Caco-2 (cell line): Measurements from ENCODE around the gene PLAGL1. TPM values are rescaled to one million over a fixed set of nuclear protein-coding genes. Genes with fewer than 3 reads are reported as not detected.

ENCODE experiments used
- BruUV-seq: library from RNA; stranded (reverse); fragments of 400-500 nt; replicated peaks from 2 replicates; lab custom pipeline; 2021; lab: Mats Ljungman, UMichigan
- CTCF ChIA-PET: fragments of 300-600 bp; sonication (Branson Sonifier 250); formaldehyde crosslinking; loops from one replicate; lab custom pipeline; 2022; ENCODE audit warnings: antibody characterized with exemption; lab: Charles Lee
- POLR2A ChIA-PET: fragments of 300-600 bp; sonication (Branson Sonifier 250); formaldehyde crosslinking; loops from one replicate; lab custom pipeline; 2022; ENCODE audit warnings: antibody characterized with exemption; lab: Charles Lee
- DNase-seq, 2 experiments: peaks; one replicate each; pipeline versions ENCODE4 v3.0.0 to v3.0.0-alpha.2; 2020 to 2022
- H3K27me3 ChIP-seq: replicated peaks from 2 replicates; pipeline ENCODE4 v1.6.0; 2011; ENCODE audit warnings: low read length; ENCODE audit not compliant: control insufficient read depth, insufficient read depth
- H3K36me3 ChIP-seq: 2 replicates; pipeline ENCODE4 v1.5.1; 2011; ENCODE audit warnings: low read length; ENCODE audit not compliant: control insufficient read depth, insufficient read depth
- H3K4me1 ChIP-seq: fragments of 250-450 bp; sonication (Bioruptor Pico); 2 replicates; pipeline ENCODE4 v1.5.1; 2020; ENCODE audit warnings: mild to moderate bottlenecking
- H3K4me3 ChIP-seq: 2 replicates; pipeline ENCODE4 v1.5.1; 2011; ENCODE audit warnings: low read depth, mild to moderate bottlenecking, control low read depth, low read length
- H3K9me3 ChIP-seq: fragments of 250-450 bp; sonication (Bioruptor Pico); 2 replicates; pipeline ENCODE4 v1.5.1; 2020; ENCODE audit warnings: mild to moderate bottlenecking, moderate library complexity
- H3K27ac Mint-ChIP-seq: one replicate; pipeline ENCODE4 v1.8.0; 2022; ENCODE audit warnings: mixed read lengths; ENCODE audit not compliant: unreplicated experiment
- H3K27me3 Mint-ChIP-seq: one replicate; pipeline ENCODE4 v1.8.0; 2022; ENCODE audit warnings: mixed read lengths; ENCODE audit not compliant: insufficient read depth, unreplicated experiment
- H3K36me3 Mint-ChIP-seq: one replicate; pipeline ENCODE4 v1.8.0; 2022; ENCODE audit warnings: mild to moderate bottlenecking, mixed read lengths; ENCODE audit not compliant: insufficient read depth, unreplicated experiment
- H3K4me1 Mint-ChIP-seq: one replicate; pipeline ENCODE4 v1.8.0; 2022; ENCODE audit warnings: low read depth, mixed read lengths; ENCODE audit not compliant: unreplicated experiment
- H3K4me3 Mint-ChIP-seq: one replicate; pipeline ENCODE4 v1.8.0; 2022; ENCODE audit warnings: mild to moderate bottlenecking, moderate library complexity, mixed read lengths; ENCODE audit not compliant: unreplicated experiment
- H3K9me3 Mint-ChIP-seq: one replicate; pipeline ENCODE4 v1.8.0; 2022; ENCODE audit warnings: mixed read lengths; ENCODE audit not compliant: unreplicated experiment
- CTCF ChIP-seq, 2 experiments: fragments of 200-600 bp in 1 of 2; IDR thresholded peaks; 1 replicate in 1 of 2; 2 replicates in 1 of 2; pipeline versions ENCODE4 v1.5.1 to v1.8.0; 2011 to 2022; ENCODE audit warnings: antibody characterized with exemption in 1 of 2, control low read depth in 1 of 2, inconsistent platforms in 1 of 2, low read depth in 1 of 2, low read length in 1 of 2, mild to moderate bottlenecking in 1 of 2, moderate library complexity in 1 of 2; ENCODE audit not compliant: insufficient read depth in 1 of 2, severe bottlenecking in 1 of 2, unreplicated experiment in 1 of 2
- intact Hi-C: fragments of 100-400 bp; cut with micrococcal nuclease; formaldehyde crosslinking; loops from one replicate; pipeline ENCODE4 v1.10.0; 2022; ENCODE audit not compliant: unreplicated experiment
- total RNA-seq: library from RNA; stranded (reverse); gene quantifications from 2 replicates; pipeline ENCODE4 v1.2.3, GENCODE V29; 2022

Gene PLAGL1
- total RNA-seq, 1 experiment from 2014 or later, result 0.70 TPM

GRCh38 chr6:143894655-143895054 is 113.4 kb downstream of the PLAGL1 start:
- intact Hi-C loops, result no loop called here
- H3K4me1 Mint-ChIP-seq, result no peaks in the 10 kb centered on the region
- BruUV-seq, result no TSS peak

More at GRCh38 chr6:143894655-143895054, 113.4 kb downstream of the PLAGL1 start:
- POLR2A ChIA-PET, result no interaction called here
- H3K9me3 Mint-ChIP-seq, result no peaks in the 10 kb centered on the region
- Histone ChIP-seq H3K27me3 (no peaks in the 10 kb centered on the region), H3K9me3 (no peaks in the 10 kb centered on the region), H3K4me1 (no peaks in the 10 kb centered on the region), H3K4me3 (no peak overlapping the region), H3K36me3 (no peaks in the 10 kb centered on the region)
- no peaks in the 10 kb centered on the region for H3K27me3 Mint-ChIP-seq
- CTCF ChIA-PET, result no interaction called here
- no peak overlapping the region for H3K4me3 Mint-ChIP-seq
- TF ChIP-seq CTCF (IDR thresholded peaks at IDR 0.05; ENCODE audit: insufficient read depth in 1 of 2, low read depth in 1 of 2, low read length in 1 of 2, severe bottlenecking in 1 of 2, unreplicated experiment in 1 of 2), result no peak
- H3K36me3 Mint-ChIP-seq, result no peaks in the 10 kb centered on the region
- H3K27ac Mint-ChIP-seq, result no peak overlapping the region
- DNase-seq, result no peak

Other genes with a start within 250 kb of the PLAGL1 start
- 36.2 and 38.1 TPM in 2 replicates for gene LTV1, start 164.9 kb downstream of the PLAGL1 start, total RNA-seq
- not detected in 2 replicates for gene ZC2HC1B, start 143.8 kb downstream of the PLAGL1 start, total RNA-seq
- gene SF3B5, start 87.3 kb upstream of the PLAGL1 start, total RNA-seq, result 84.6 and 95.4 TPM in 2 replicates
- 1.3 TPM in 2 replicates for gene STX11, start 142.3 kb upstream of the PLAGL1 start, total RNA-seq